ENCODE measurements around the gene CFAP210. TPM values are rescaled to one million over a fixed set of nuclear protein-coding genes. Genes with fewer than 3 reads are reported as not detected.
"Not testable (repeated sequence)": the region's sequence is repeated elsewhere in the genome, so short reads cannot be mapped to it uniquely, and the experiment has no call there.

The CFAP210 gene
- total RNA-seq, 1 donor from 2014 or later = 0.32 TPM

DNA sequence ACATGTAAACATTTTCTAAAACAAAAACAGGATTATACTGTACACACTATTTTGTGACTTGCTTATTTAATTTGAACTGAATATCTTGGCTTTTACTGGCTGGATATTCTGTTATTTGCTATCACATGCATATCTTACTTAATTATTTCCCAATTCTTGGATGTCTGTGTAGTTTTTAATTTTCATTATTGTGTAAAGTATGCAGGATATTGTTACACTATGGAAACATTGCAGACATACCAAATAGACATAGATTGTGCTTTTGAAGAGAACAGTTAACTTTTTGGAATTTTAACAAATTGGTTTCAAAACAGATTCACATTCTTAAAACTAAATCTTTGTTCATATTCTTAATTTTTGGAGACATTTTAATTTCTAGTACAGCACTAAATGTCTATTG is 2.2 kb upstream of the CFAP210 start:
- TF ChIP-seq, protein P1, sequence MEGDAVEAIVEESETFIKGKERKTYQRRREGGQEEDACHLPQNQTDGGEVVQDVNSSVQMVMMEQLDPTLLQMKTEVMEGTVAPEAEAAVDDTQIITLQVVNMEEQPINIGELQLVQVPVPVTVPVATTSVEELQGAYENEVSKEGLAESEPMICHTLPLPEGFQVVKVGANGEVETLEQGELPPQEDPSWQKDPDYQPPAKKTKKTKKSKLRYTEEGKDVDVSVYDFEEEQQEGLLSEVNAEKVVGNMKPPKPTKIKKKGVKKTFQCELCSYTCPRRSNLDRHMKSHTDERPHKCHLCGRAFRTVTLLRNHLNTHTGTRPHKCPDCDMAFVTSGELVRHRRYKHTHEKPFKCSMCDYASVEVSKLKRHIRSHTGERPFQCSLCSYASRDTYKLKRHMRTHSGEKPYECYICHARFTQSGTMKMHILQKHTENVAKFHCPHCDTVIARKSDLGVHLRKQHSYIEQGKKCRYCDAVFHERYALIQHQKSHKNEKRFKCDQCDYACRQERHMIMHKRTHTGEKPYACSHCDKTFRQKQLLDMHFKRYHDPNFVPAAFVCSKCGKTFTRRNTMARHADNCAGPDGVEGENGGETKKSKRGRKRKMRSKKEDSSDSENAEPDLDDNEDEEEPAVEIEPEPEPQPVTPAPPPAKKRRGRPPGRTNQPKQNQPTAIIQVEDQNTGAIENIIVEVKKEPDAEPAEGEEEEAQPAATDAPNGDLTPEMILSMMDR (IDR thresholded peaks at IDR 0.05; ENCODE audit: partially characterized antibody, unreplicated experiment) = no peak
- no peak overlapping the region for H3K4me3 Mint-ChIP-seq (ENCODE audit: unreplicated experiment)
- H3K36me3 Mint-ChIP-seq (ENCODE audit: unreplicated experiment) = no peaks in the 10 kb centered on the region
- no peaks in the 10 kb centered on the region for H3K27me3 Mint-ChIP-seq (ENCODE audit: unreplicated experiment)
- H3K4me1 Mint-ChIP-seq (ENCODE audit: low read depth, unreplicated experiment) = peaks cover 6% of the 10 kb centered on the region
- no peak for DNase-seq
- H3K27ac Mint-ChIP-seq (ENCODE audit: unreplicated experiment) = no peak overlapping the region
- H3K9me3 Mint-ChIP-seq (ENCODE audit: unreplicated experiment) = no peaks in the 10 kb centered on the region

GRCh38 chr2:169694894-169695260 is 672 bp upstream of the CFAP210 start:
- Mint-ChIP-seq H3K27me3 (ENCODE audit: unreplicated experiment) (no peaks in the 10 kb centered on the region), H3K4me1 (ENCODE audit: low read depth, unreplicated experiment) (peaks cover 6% of the 10 kb centered on the region), H3K27ac (ENCODE audit: unreplicated experiment) (peak overlapping the region; percentile 59), H3K36me3 (ENCODE audit: unreplicated experiment) (peaks cover 5% of the 10 kb centered on the region), H3K4me3 (ENCODE audit: unreplicated experiment) (peak overlapping the region; percentile 99), H3K9me3 (ENCODE audit: unreplicated experiment) (no peaks in the 10 kb centered on the region)
- no peak for DNase-seq
- TF ChIP-seq, protein P1 (IDR thresholded peaks at IDR 0.05; ENCODE audit: partially characterized antibody, unreplicated experiment) = no peak

GRCh38 chr2:169693360-169693759 is 845 bp downstream of the CFAP210 start:
- TF ChIP-seq, protein P1 (IDR thresholded peaks at IDR 0.05; ENCODE audit: partially characterized antibody, unreplicated experiment) = no peak

GRCh38 chr2:169692718-169693117 is 1.5 kb downstream of the CFAP210 start:
- TF ChIP-seq, protein P1 (IDR thresholded peaks at IDR 0.05; ENCODE audit: partially characterized antibody, unreplicated experiment) = no peak
- Mint-ChIP-seq H3K4me1 (ENCODE audit: low read depth, unreplicated experiment) (peaks cover 6% of the 10 kb centered on the region), H3K27ac (ENCODE audit: unreplicated experiment) (no peak overlapping the region)

More at GRCh38 chr2:169693360-169693759, 845 bp downstream of the CFAP210 start:
- Mint-ChIP-seq H3K4me3 (ENCODE audit: unreplicated experiment) (peak overlapping the region; percentile 99), H3K36me3 (ENCODE audit: unreplicated experiment) (peaks cover 10% of the 10 kb centered on the region), H3K9me3 (ENCODE audit: unreplicated experiment) (no peaks in the 10 kb centered on the region), H3K27ac (ENCODE audit: unreplicated experiment) (peak overlapping the region; percentile 22), H3K4me1 (ENCODE audit: low read depth, unreplicated experiment) (peaks cover 6% of the 10 kb centered on the region), H3K27me3 (ENCODE audit: unreplicated experiment) (no peaks in the 10 kb centered on the region)
- no peak for DNase-seq

DNA sequence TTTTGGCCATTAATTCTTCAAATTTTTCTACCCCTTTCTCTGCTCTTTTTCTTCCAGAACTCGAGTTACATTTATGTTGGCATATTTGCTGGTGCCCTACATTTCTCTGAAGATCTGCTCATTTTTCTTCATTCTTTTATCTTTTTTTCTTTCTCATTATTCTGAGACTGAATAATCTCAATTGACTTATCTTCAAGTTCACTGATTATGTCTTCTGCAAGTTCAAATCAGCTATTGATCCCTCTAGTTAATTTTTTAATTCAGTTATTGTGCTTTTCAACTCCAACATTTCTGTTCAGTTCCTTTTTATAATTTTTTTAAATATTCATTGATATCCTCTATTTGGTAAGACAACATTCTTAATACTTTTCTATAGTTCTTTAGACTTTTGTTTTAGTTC is 3.2 kb downstream of the CFAP210 start:
- H3K4me1 Mint-ChIP-seq (ENCODE audit: low read depth, unreplicated experiment) = peaks cover 6% of the 10 kb centered on the region
- TF ChIP-seq, protein P1 (IDR thresholded peaks at IDR 0.05; ENCODE audit: partially characterized antibody, unreplicated experiment) = no peak
- no peak overlapping the region for H3K27ac Mint-ChIP-seq (ENCODE audit: unreplicated experiment)
- no peaks in the 10 kb centered on the region for H3K9me3 Mint-ChIP-seq (ENCODE audit: unreplicated experiment)
- H3K36me3 Mint-ChIP-seq (ENCODE audit: unreplicated experiment) = peaks cover 18% of the 10 kb centered on the region
- no peak overlapping the region for H3K4me3 Mint-ChIP-seq (ENCODE audit: unreplicated experiment)
- no peak for DNase-seq
- peaks cover 2% of the 10 kb centered on the region for H3K27me3 Mint-ChIP-seq (ENCODE audit: unreplicated experiment)

More at GRCh38 chr2:169692718-169693117, 1.5 kb downstream of the CFAP210 start:
- Mint-ChIP-seq H3K4me3 (ENCODE audit: unreplicated experiment) (no peak overlapping the region), H3K27me3 (ENCODE audit: unreplicated experiment) (no peaks in the 10 kb centered on the region), H3K36me3 (ENCODE audit: unreplicated experiment) (peaks cover 12% of the 10 kb centered on the region), H3K9me3 (ENCODE audit: unreplicated experiment) (no peaks in the 10 kb centered on the region)
- DNase-seq = no peak

- H3K27ac Mint-ChIP-seq (ENCODE audit: unreplicated experiment); DNase-seq; H3K4me3 Mint-ChIP-seq (ENCODE audit: unreplicated experiment); H3K9me3 Mint-ChIP-seq (ENCODE audit: unreplicated experiment); H3K27me3 Mint-ChIP-seq (ENCODE audit: unreplicated experiment); H3K4me1 Mint-ChIP-seq (ENCODE audit: low read depth, unreplicated experiment): not testable (repeated sequence)
- H3K36me3 Mint-ChIP-seq (ENCODE audit: unreplicated experiment) = peaks cover 18% of the 10 kb centered on the region
These were observed 6.3 kb downstream of the CFAP210 start for GRCh38 chr2:169687943-169688342.

DNA sequence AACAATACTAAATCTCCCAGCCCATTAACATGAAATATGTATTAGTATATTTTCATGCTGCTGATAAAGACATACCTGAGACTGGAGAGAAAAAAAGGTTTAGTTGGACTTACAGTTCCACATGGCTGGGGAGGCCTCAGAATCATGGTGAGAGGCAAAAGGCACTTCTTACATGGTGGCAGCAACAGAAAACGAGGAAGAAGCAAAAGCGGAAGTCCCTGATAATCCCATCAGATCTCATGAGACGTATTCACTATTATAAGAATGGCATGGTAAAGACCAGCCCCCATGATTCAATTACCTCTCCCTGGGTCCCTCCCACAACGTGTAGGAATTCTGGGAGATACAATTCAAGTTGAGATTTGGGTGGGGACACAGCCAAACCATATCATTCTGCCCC is 7.4 kb downstream of the CFAP210 start:
- not testable (repeated sequence) for H3K4me3 Mint-ChIP-seq (ENCODE audit: unreplicated experiment); DNase-seq; H3K27ac Mint-ChIP-seq (ENCODE audit: unreplicated experiment); H3K27me3 Mint-ChIP-seq (ENCODE audit: unreplicated experiment); H3K9me3 Mint-ChIP-seq (ENCODE audit: unreplicated experiment); H3K4me1 Mint-ChIP-seq (ENCODE audit: low read depth, unreplicated experiment)
- H3K36me3 Mint-ChIP-seq (ENCODE audit: unreplicated experiment) = peaks cover 18% of the 10 kb centered on the region

- H3K27me3 Mint-ChIP-seq (ENCODE audit: unreplicated experiment); H3K4me3 Mint-ChIP-seq (ENCODE audit: unreplicated experiment); H3K9me3 Mint-ChIP-seq (ENCODE audit: unreplicated experiment); H3K4me1 Mint-ChIP-seq (ENCODE audit: low read depth, unreplicated experiment); H3K27ac Mint-ChIP-seq (ENCODE audit: unreplicated experiment); DNase-seq: not testable (repeated sequence)
- H3K36me3 Mint-ChIP-seq (ENCODE audit: unreplicated experiment) = peaks cover 14% of the 10 kb centered on the region
These were observed 9.5 kb downstream of the CFAP210 start for GRCh38 chr2:169684712-169685111.
